Lower lobe of right lung (tissue), 2 donors: ENCODE data around the gene ITGB7. TPM values are rescaled to one million over a fixed set of nuclear protein-coding genes. Genes with fewer than 3 reads are reported as not detected.

ENCODE experiments used
- ATAC-seq, 2 donors: fragments of 200-7000 bp; cut with Tn5 transposase; one replicate each; pipeline ENCODE4 v1.9.1; 2020 to 2022; ENCODE audit warnings: mild to moderate bottlenecking in 2 of 2, moderate library complexity in 2 of 2
- DNase-seq: peaks from one replicate; pipeline ENCODE4 v3.0.0-alpha.2; 2020
- H3K27ac ChIP-seq: fragments of 200-600 bp; one replicate; pipeline ENCODE4 v1.8.0; 2022
- H3K27me3 ChIP-seq: fragments of 200-600 bp; one replicate; pipeline ENCODE4 v1.8.0; 2022; ENCODE audit warnings: low read depth
- H3K36me3 ChIP-seq: fragments of 200-600 bp; one replicate; pipeline ENCODE4 v1.8.0; 2022; ENCODE audit warnings: mild to moderate bottlenecking
- H3K4me1 ChIP-seq: fragments of 200-600 bp; one replicate; pipeline ENCODE4 v1.8.0; 2022
- H3K4me3 ChIP-seq: fragments of 200-600 bp; one replicate; pipeline ENCODE4 v1.8.0; 2022; ENCODE audit warnings: mild to moderate bottlenecking
- H3K9me3 ChIP-seq: fragments of 200-600 bp; one replicate; pipeline ENCODE4 v1.8.0; 2022
- CTCF ChIP-seq: fragments of 200-600 bp; IDR thresholded peaks from one replicate; pipeline ENCODE4 v1.8.0; 2022; ENCODE audit warnings: antibody characterized with exemption, mild to moderate bottlenecking
- intact Hi-C: fragments of 100-400 bp; cut with DNase I; formaldehyde crosslinking; loops from one replicate; pipeline ENCODE4 v1.11.0; 2022
- total RNA-seq: library from RNA; stranded (reverse); fragmentation: NEBNext Ultra II Directional; extraction: Animal tissue kit (Norgen Biotek cat#: 25700); gene quantifications from one replicate; pipeline ENCODE4 v1.2.1, GENCODE V29; 2021
- donor health status: DM: no; HTN: yes; CAD: no; lungs with severe emphysema.

ITGB7 gene
- total RNA-seq, 1 donor from 2014 or later = 9.7 TPM

- Histone ChIP-seq H3K4me3 (no peak overlapping the region), H3K27me3 (no peaks in the 10 kb centered on the region)
- no peak for ATAC-seq
These were observed 30.3 kb downstream of the ITGB7 start for GRCh38 chr12:53176750-53177149.

GRCh38 chr12:53174881-53175491 is 32.1 kb downstream of the ITGB7 start:
- peak; percentile 63 for ATAC-seq
- Histone ChIP-seq H3K27ac (no peak overlapping the region), H3K27me3 (no peaks in the 10 kb centered on the region), H3K9me3 (no peaks in the 10 kb centered on the region), H3K4me1 (peaks cover 14% of the 10 kb centered on the region), H3K4me3 (no peak overlapping the region), H3K36me3 (peaks cover 18% of the 10 kb centered on the region)
- TF ChIP-seq CTCF = peak; percentile 34
- no peak for DNase-seq
- intact Hi-C loops = no loop called here

More at GRCh38 chr12:53176750-53177149, 30.3 kb downstream of the ITGB7 start:
- no peaks in the 10 kb centered on the region for H3K9me3 ChIP-seq
- no peak for DNase-seq
- intact Hi-C loops = no loop called here
- peaks cover 22% of the 10 kb centered on the region for H3K4me1 ChIP-seq
- peaks cover 11% of the 10 kb centered on the region for H3K36me3 ChIP-seq
- no peak for TF ChIP-seq CTCF
- H3K27ac ChIP-seq = no peak overlapping the region

GRCh38 chr12:53173085-53173715 is 33.9 kb downstream of the ITGB7 start:
- TF ChIP-seq CTCF = no peak
- no peaks in the 10 kb centered on the region for H3K27me3 ChIP-seq
- DNase-seq (no peak), ATAC-seq (no peak)
- intact Hi-C loops = no loop called here
- no peaks in the 10 kb centered on the region for H3K9me3 ChIP-seq
- H3K4me3 ChIP-seq = no peak overlapping the region
- H3K27ac ChIP-seq = no peak overlapping the region
- H3K36me3 ChIP-seq = peaks cover 18% of the 10 kb centered on the region
- peaks cover 5% of the 10 kb centered on the region for H3K4me1 ChIP-seq

GRCh38 chr12:53172352-53172751 is 34.7 kb downstream of the ITGB7 start:
- TF ChIP-seq CTCF = no peak
- no peak overlapping the region for H3K27ac ChIP-seq
- no peak overlapping the region for H3K4me3 ChIP-seq
- H3K4me1 ChIP-seq = peaks cover 5% of the 10 kb centered on the region
- H3K27me3 ChIP-seq = no peaks in the 10 kb centered on the region
- H3K9me3 ChIP-seq = no peaks in the 10 kb centered on the region
- no peak for DNase-seq
- intact Hi-C loops = no loop called here
- H3K36me3 ChIP-seq = peaks cover 18% of the 10 kb centered on the region
- no peak for ATAC-seq

GRCh38 chr12:53171725-53172329 is 35.2 kb downstream of the ITGB7 start:
- Histone ChIP-seq H3K4me1 (peaks cover 5% of the 10 kb centered on the region), H3K4me3 (no peak overlapping the region), H3K36me3 (peaks cover 18% of the 10 kb centered on the region), H3K27me3 (no peaks in the 10 kb centered on the region), H3K9me3 (no peaks in the 10 kb centered on the region), H3K27ac (no peak overlapping the region)
- intact Hi-C loops = no loop called here
- ATAC-seq (no peak), DNase-seq (no peak)
- no peak for TF ChIP-seq CTCF
